WTC11 (cell line): ENCODE measurements around the gene KHSRP. TPM values are rescaled to one million over a fixed set of nuclear protein-coding genes. Genes with fewer than 3 reads are reported as not detected.
"Not testable (repeated sequence)": the region's sequence is repeated elsewhere in the genome, so short reads cannot be mapped to it uniquely, and the experiment has no call there.

Source experiments
- ATAC-seq: fragments of 200-7000 bp; cut with Tn5 transposase; 2 replicates; pipeline ENCODE4 v1.10.0; 2021; ENCODE audit warnings: mild to moderate bottlenecking, moderate library complexity
- CTCF ChIA-PET: fragments of 300-600 bp; sonication (Branson Sonifier 250); formaldehyde crosslinking; loops from one replicate; lab custom pipeline; 2021; ENCODE audit warnings: antibody characterized with exemption; lab: Charles Lee
- POLR2A ChIA-PET: fragments of 350-600 bp; sonication (Branson Sonifier 250); formaldehyde crosslinking; loops from one replicate; lab custom pipeline; 2021; ENCODE audit warnings: antibody characterized with exemption; lab: Charles Lee
- DNase-seq: peaks from one replicate; pipeline ENCODE4 v3.0.0; 2021; ENCODE audit warnings: low spot score
- H3K27ac Mint-ChIP-seq: 2 replicates; pipeline ENCODE4 v1.8.0; 2021; ENCODE audit warnings: mixed read lengths
- H3K27me3 Mint-ChIP-seq: 2 replicates; pipeline ENCODE4 v1.8.0; 2021; ENCODE audit warnings: low read depth, mild to moderate bottlenecking, moderate library complexity, mixed read lengths
- H3K36me3 Mint-ChIP-seq: 2 replicates; pipeline ENCODE4 v1.8.0; 2021; ENCODE audit warnings: mixed read lengths
- H3K4me1 Mint-ChIP-seq: 2 replicates; pipeline ENCODE4 v1.8.0; 2022; ENCODE audit warnings: mixed read lengths
- H3K4me3 Mint-ChIP-seq: 2 replicates; pipeline ENCODE4 v1.8.0; 2021; ENCODE audit warnings: mild to moderate bottlenecking, moderate library complexity, mixed read lengths
- H3K9me3 Mint-ChIP-seq: 2 replicates; pipeline ENCODE4 v1.8.0; 2021; ENCODE audit warnings: mixed read lengths
- GRHL2 ChIP-seq: fragments of 250-450 bp; sonication (Bioruptor Pico); IDR thresholded peaks from 2 replicates; pipeline ENCODE4 v1.8.0; 2022; ENCODE audit warnings: mild to moderate bottlenecking, moderate library complexity; ENCODE audit not compliant: insufficient replicate concordance, severe bottlenecking
- JAZF1 ChIP-seq: fragments of 250-450 bp; sonication (Bioruptor Pico); IDR thresholded peaks from 2 replicates; pipeline ENCODE4 v1.9.0; 2021; ENCODE audit warnings: moderate library complexity, mild to moderate bottlenecking, inconsistent platforms
- JUN ChIP-seq: sonication (generic); formaldehyde crosslinking; IDR thresholded peaks from 2 replicates; pipeline ENCODE4 v1.8.0; 2023; ENCODE audit warnings: mild to moderate bottlenecking, missing genetic modification reagents
- NFE2L1 ChIP-seq: sonication (generic); formaldehyde crosslinking; IDR thresholded peaks from 2 replicates; pipeline ENCODE4 v1.8.1; 2023; ENCODE audit warnings: missing genetic modification reagents
- RORB ChIP-seq: fragments of 250-450 bp; sonication (Bioruptor Pico); IDR thresholded peaks from 2 replicates; pipeline ENCODE4 v1.9.0; 2021; ENCODE audit warnings: mild to moderate bottlenecking
- TP53 ChIP-seq: sonication (generic); formaldehyde crosslinking; IDR thresholded peaks from 2 replicates; pipeline ENCODE4 v1.8.1; 2023; ENCODE audit warnings: mild to moderate bottlenecking, missing genetic modification reagents
- ZBTB21 ChIP-seq: sonication (generic); formaldehyde crosslinking; IDR thresholded peaks from 2 replicates; pipeline ENCODE4 v1.8.1; 2023; ENCODE audit warnings: mild to moderate bottlenecking, missing genetic modification reagents, borderline replicate concordance
- ZNF121 ChIP-seq: sonication (generic); formaldehyde crosslinking; IDR thresholded peaks from 2 replicates; pipeline ENCODE4 v1.8.0; 2023; ENCODE audit warnings: missing genetic modification reagents
- ZNF263 ChIP-seq: sonication (generic); formaldehyde crosslinking; IDR thresholded peaks from 2 replicates; pipeline ENCODE4 v1.8.1; 2022; ENCODE audit warnings: low read depth, mild to moderate bottlenecking, moderate library complexity, missing genetic modification reagents
- total RNA-seq: library from RNA; stranded (reverse); gene quantifications from 3 replicates; pipeline ENCODE4 v1.2.3, GENCODE V29; 2021
- TF ChIP-seq, protein P1 (sequence below): sonication (generic); formaldehyde crosslinking; IDR thresholded peaks from 2 replicates; pipeline ENCODE4 v1.8.0; 2022; ENCODE audit warnings: mild to moderate bottlenecking, missing genetic modification reagents
- TF ChIP-seq, protein P2 (sequence below): sonication (generic); formaldehyde crosslinking; IDR thresholded peaks from 2 replicates; pipeline ENCODE4 v1.8.1; 2023; ENCODE audit warnings: mild to moderate bottlenecking, missing genetic modification reagents
- TF ChIP-seq, protein P3 (sequence below): fragments of 250-450 bp; sonication (Bioruptor Pico); conservative IDR thresholded peaks from 2 replicates; pipeline ENCODE4 v1.9.0; 2021; ENCODE audit warnings: mild to moderate bottlenecking
- TF ChIP-seq, protein P4 (sequence below): fragments of 250-450 bp; sonication (Bioruptor Pico); IDR thresholded peaks from 2 replicates; pipeline ENCODE4 v1.9.0; 2021; ENCODE audit warnings: mild to moderate bottlenecking
- TF ChIP-seq, protein P5 (sequence below): sonication (generic); formaldehyde crosslinking; IDR thresholded peaks from 2 replicates; pipeline ENCODE4 v1.8.1; 2023; ENCODE audit warnings: mild to moderate bottlenecking, missing genetic modification reagents
- TF ChIP-seq, protein P6 (sequence below): fragments of 250-450 bp; sonication (Bioruptor Pico); IDR thresholded peaks from 2 replicates; pipeline ENCODE4 v1.9.0; 2021; ENCODE audit warnings: mild to moderate bottlenecking, borderline replicate concordance
- TF ChIP-seq, protein P7 (sequence below): sonication (generic); formaldehyde crosslinking; IDR thresholded peaks from 2 replicates; pipeline ENCODE4 v1.8.1; 2022; ENCODE audit warnings: low read depth, mild to moderate bottlenecking, moderate library complexity, missing genetic modification reagents, borderline replicate concordance

Gene KHSRP
- total RNA-seq, 1 experiment from 2014 or later: 572 TPM

DNA sequence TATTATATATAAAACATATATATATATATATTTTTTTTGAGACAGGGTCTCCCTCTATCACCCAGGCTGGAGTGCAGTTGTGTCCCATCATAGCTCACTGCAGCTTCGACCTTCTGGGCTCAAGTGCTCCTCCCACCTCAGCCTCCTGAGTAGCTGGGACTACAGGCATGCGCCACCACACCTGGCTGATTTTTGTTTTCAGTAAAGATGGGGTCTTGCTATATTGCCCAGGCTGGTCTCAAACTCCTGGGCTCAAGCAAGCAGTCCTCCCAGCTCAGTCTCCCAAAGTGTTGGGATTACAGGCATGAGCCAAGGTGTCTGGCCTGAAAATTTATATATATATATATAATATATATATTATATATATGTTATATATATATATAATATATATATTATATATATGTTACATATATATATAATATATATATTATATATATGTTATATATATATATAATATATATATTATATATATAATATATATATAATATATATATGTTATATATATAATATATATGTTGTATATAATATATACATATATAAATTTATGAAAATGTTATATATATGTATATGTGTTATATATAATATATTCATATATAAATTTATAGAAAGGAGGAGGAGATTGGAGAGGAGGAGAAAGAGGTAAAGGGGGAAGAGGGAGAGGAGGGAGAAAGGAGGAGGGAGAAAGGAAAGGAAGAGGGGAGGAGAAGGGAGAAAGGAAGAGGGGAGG, 4.2 kb upstream of the KHSRP start:
- peaks cover 51% of the 10 kb centered on the region for H3K27me3 Mint-ChIP-seq
- TF ChIP-seq ZNF121 (CRISPR knock-in tag): peak; percentile 75; the same call in 1 of the 2 replicates
- H3K4me3 Mint-ChIP-seq, ATAC-seq, POLR2A ChIA-PET, H3K36me3 Mint-ChIP-seq, CTCF ChIA-PET, DNase-seq, H3K27ac Mint-ChIP-seq, H3K4me1 Mint-ChIP-seq, H3K9me3 Mint-ChIP-seq: not testable (repeated sequence)

DNA sequence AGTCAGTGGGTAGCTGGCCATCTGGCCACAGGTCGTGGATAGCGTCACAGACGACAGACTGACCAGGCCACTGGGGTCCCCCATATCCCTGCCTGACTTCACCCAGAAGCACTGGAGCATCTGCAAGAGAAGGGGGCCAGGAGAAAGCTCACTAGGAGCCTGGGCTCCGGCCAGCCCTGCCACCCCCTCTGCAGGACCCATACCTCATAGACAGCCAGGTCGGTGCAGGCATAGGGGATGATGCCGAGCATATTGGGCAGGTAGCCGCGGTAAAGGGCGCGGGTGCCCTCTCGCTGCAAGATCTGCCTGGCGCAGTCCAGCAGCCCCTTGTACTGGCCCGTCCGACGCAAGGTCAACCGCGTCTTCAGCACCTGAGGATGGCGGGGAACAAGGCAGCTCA, 2.5 kb upstream of the KHSRP start:
- ATAC-seq: no peak
- ChIA-PET POLR2A (no interaction called here), CTCF (no interaction called here)
- no peak for DNase-seq
- peaks cover 15% of the 10 kb centered on the region for H3K36me3 Mint-ChIP-seq
- H3K27me3 Mint-ChIP-seq: peaks cover 51% of the 10 kb centered on the region
- H3K27ac Mint-ChIP-seq: no peak overlapping the region
- H3K9me3 Mint-ChIP-seq: peaks cover 6% of the 10 kb centered on the region
- H3K4me3 Mint-ChIP-seq: no peak overlapping the region
- TF ChIP-seq, protein P1, sequence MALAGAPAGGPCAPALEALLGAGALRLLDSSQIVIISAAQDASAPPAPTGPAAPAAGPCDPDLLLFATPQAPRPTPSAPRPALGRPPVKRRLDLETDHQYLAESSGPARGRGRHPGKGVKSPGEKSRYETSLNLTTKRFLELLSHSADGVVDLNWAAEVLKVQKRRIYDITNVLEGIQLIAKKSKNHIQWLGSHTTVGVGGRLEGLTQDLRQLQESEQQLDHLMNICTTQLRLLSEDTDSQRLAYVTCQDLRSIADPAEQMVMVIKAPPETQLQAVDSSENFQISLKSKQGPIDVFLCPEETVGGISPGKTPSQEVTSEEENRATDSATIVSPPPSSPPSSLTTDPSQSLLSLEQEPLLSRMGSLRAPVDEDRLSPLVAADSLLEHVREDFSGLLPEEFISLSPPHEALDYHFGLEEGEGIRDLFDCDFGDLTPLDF (CRISPR knock-in tag): no peak
- TF ChIP-seq ZNF263 (no peak), JAZF1 (CRISPR knock-in tag) (no peak), TP53 (no peak), GRHL2 (no peak), RORB (no peak), JUN (CRISPR knock-in tag) (no peak), NFE2L1 (no peak), ZBTB21 (no peak)
- TF ChIP-seq, protein P2, sequence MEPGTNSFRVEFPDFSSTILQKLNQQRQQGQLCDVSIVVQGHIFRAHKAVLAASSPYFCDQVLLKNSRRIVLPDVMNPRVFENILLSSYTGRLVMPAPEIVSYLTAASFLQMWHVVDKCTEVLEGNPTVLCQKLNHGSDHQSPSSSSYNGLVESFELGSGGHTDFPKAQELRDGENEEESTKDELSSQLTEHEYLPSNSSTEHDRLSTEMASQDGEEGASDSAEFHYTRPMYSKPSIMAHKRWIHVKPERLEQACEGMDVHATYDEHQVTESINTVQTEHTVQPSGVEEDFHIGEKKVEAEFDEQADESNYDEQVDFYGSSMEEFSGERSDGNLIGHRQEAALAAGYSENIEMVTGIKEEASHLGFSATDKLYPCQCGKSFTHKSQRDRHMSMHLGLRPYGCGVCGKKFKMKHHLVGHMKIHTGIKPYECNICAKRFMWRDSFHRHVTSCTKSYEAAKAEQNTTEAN (CRISPR knock-in tag): no peak
- TF ChIP-seq, protein P3, sequence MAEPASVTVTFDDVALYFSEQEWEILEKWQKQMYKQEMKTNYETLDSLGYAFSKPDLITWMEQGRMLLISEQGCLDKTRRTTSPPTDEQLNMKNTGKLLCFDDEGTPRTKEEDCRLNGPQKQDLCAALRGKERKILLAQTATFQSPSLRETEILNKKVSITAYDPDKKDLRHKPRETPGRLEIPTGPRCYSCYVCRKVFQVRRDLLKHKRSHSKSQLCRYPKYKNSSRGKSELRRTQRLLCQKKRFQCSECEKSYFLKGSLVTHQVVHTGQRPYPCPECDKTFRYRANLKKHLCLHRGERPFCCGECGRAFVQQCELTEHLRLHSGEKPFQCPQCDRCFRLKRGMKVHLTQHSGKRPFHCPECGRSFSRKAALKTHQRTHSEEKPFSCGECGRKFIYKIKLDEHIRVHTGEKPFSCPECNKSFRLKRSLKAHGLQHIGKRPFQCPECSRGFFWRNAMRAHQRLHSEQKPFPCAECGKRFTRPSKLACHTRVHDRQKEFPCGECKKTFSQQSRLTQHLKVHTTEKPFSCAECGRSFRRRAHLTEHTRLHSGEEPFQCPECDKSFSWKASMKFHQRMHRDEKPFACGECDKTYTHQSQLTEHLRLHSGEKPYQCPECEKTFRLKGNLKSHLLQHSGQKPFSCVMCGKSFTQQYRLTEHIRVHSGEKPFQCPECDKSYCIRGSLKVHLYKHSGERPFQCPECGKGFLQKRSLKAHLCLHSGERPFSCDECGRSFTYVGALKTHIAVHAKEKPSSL (CRISPR knock-in tag): no peak
- TF ChIP-seq, protein P4, sequence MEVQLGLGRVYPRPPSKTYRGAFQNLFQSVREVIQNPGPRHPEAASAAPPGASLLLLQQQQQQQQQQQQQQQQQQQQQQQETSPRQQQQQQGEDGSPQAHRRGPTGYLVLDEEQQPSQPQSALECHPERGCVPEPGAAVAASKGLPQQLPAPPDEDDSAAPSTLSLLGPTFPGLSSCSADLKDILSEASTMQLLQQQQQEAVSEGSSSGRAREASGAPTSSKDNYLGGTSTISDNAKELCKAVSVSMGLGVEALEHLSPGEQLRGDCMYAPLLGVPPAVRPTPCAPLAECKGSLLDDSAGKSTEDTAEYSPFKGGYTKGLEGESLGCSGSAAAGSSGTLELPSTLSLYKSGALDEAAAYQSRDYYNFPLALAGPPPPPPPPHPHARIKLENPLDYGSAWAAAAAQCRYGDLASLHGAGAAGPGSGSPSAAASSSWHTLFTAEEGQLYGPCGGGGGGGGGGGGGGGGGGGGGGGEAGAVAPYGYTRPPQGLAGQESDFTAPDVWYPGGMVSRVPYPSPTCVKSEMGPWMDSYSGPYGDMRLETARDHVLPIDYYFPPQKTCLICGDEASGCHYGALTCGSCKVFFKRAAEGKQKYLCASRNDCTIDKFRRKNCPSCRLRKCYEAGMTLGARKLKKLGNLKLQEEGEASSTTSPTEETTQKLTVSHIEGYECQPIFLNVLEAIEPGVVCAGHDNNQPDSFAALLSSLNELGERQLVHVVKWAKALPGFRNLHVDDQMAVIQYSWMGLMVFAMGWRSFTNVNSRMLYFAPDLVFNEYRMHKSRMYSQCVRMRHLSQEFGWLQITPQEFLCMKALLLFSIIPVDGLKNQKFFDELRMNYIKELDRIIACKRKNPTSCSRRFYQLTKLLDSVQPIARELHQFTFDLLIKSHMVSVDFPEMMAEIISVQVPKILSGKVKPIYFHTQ: no peak
- TF ChIP-seq, protein P5, sequence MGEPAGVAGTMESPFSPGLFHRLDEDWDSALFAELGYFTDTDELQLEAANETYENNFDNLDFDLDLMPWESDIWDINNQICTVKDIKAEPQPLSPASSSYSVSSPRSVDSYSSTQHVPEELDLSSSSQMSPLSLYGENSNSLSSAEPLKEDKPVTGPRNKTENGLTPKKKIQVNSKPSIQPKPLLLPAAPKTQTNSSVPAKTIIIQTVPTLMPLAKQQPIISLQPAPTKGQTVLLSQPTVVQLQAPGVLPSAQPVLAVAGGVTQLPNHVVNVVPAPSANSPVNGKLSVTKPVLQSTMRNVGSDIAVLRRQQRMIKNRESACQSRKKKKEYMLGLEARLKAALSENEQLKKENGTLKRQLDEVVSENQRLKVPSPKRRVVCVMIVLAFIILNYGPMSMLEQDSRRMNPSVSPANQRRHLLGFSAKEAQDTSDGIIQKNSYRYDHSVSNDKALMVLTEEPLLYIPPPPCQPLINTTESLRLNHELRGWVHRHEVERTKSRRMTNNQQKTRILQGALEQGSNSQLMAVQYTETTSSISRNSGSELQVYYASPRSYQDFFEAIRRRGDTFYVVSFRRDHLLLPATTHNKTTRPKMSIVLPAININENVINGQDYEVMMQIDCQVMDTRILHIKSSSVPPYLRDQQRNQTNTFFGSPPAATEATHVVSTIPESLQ (CRISPR knock-in tag): no peak
- TF ChIP-seq, protein P6, sequence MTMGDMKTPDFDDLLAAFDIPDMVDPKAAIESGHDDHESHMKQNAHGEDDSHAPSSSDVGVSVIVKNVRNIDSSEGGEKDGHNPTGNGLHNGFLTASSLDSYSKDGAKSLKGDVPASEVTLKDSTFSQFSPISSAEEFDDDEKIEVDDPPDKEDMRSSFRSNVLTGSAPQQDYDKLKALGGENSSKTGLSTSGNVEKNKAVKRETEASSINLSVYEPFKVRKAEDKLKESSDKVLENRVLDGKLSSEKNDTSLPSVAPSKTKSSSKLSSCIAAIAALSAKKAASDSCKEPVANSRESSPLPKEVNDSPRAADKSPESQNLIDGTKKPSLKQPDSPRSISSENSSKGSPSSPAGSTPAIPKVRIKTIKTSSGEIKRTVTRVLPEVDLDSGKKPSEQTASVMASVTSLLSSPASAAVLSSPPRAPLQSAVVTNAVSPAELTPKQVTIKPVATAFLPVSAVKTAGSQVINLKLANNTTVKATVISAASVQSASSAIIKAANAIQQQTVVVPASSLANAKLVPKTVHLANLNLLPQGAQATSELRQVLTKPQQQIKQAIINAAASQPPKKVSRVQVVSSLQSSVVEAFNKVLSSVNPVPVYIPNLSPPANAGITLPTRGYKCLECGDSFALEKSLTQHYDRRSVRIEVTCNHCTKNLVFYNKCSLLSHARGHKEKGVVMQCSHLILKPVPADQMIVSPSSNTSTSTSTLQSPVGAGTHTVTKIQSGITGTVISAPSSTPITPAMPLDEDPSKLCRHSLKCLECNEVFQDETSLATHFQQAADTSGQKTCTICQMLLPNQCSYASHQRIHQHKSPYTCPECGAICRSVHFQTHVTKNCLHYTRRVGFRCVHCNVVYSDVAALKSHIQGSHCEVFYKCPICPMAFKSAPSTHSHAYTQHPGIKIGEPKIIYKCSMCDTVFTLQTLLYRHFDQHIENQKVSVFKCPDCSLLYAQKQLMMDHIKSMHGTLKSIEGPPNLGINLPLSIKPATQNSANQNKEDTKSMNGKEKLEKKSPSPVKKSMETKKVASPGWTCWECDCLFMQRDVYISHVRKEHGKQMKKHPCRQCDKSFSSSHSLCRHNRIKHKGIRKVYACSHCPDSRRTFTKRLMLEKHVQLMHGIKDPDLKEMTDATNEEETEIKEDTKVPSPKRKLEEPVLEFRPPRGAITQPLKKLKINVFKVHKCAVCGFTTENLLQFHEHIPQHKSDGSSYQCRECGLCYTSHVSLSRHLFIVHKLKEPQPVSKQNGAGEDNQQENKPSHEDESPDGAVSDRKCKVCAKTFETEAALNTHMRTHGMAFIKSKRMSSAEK (CRISPR knock-in tag): no peak
- TF ChIP-seq, protein P7, sequence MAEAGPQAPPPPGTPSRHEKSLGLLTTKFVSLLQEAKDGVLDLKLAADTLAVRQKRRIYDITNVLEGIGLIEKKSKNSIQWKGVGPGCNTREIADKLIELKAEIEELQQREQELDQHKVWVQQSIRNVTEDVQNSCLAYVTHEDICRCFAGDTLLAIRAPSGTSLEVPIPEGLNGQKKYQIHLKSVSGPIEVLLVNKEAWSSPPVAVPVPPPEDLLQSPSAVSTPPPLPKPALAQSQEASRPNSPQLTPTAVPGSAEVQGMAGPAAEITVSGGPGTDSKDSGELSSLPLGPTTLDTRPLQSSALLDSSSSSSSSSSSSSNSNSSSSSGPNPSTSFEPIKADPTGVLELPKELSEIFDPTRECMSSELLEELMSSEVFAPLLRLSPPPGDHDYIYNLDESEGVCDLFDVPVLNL (CRISPR knock-in tag): no peak
- TF ChIP-seq, all 79 proteins: peak for 0
- H3K4me1 Mint-ChIP-seq: peaks cover 12% of the 10 kb centered on the region
